Uterus (tissue), 2 donors: ENCODE measurements around the gene FBLN1.

ENCODE experiments used
- CTCF ChIP-seq, 4 experiments: fragments of 200-600 bp in 2 of 4; fragments of 450-650 bp in 2 of 4; sonication (generic) in 2 of 4; IDR thresholded peaks; one replicate each; pipeline ENCODE4 v1.5.1; 2016 to 2019; ENCODE audit warnings: antibody characterized with exemption in 4 of 4, mild to moderate bottlenecking in 2 of 4, moderate library complexity in 1 of 4
- POLR2A ChIP-seq, 2 donors: fragments of 450-650 bp; IDR thresholded peaks; one replicate each; pipeline ENCODE4 v1.6.1; 2016; ENCODE audit warnings: antibody characterized with exemption in 2 of 2, mild to moderate bottlenecking in 1 of 2, moderate library complexity in 1 of 2

GRCh38 chr22:45638197-45638596 is 135.5 kb downstream of the FBLN1 start:
- no peak for TF ChIP-seq CTCF (IDR thresholded peaks at IDR 0.05)
- TF ChIP-seq POLR2A (IDR thresholded peaks at IDR 0.05) = no peak
